Measurements from ENCODE around the gene RNF8.

The RNF8 gene

DNA sequence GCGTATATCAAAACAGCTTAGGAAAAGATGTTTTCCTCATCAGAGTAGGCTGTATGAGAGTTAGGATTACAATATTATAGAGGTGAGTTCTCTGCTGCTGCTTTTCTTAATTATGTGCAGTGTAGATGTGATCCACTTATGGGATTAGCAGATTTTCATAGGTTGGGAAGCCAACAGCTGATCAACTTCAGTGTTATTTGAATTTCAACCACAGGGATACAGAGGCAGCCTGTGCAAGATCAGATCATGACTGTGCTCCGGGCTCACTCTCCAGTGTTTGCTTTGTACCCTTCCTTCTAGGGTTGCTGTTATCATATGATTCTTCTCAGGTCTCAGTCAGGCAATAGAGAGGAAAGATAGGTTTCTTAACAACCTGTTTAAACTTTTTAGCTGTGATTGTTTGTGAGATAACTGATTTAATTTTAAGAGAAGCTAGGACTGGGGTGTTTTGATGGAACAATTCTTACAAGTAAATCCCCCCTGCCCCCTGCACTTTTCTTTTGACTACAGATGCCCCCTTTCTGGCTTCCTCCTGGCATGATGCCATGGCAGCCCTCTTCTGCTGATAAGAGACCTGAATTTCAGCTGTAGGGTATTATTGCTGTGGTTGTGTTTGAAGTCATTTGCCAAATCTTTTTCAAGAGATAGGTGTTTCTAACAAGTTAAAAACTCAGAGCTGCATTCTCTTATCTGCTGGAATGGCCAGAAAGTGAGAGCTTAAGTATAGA, 8.5 kb downstream of the RNF8 start:
- DNase-seq, result no peak

DNA sequence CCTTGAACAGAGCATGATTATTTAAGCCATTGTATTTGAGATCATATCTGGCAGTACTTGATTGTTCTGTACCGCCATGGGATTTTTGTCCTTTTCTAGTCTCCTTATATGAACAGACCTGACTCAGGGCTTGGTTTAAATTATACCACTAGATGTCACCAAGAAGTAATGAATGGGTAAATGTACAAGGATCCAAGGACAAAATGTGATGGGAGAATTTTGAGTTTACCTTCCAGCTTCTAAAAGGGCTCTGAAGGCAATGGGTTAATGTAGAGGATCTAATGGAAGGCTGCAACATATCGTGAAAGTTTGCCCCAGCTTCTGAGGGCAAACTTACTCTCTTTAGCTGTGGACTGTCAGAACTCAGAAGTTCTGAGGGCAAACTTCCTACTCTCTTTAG, 12.0 kb downstream of the RNF8 start:
- no peak for DNase-seq

DNA sequence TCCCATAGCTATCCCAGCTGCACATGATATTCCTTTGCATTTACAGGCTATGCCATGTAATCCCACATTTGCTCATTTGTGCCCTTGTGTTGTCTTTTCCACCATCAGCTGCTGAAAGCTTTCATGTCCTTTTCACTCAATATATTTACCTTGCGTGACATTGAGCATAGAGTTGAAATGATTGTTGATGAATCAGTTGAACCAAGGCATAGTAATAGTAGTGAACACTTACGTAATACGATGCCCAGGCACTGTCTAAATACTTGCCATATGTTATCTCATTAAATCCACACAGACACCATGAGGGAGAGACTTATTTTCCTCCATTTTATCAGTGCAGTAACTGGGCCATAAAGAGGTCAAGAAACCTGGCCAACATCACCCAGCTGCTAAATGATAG, 13.1 kb downstream of the RNF8 start:
- no peak for DNase-seq

DNA sequence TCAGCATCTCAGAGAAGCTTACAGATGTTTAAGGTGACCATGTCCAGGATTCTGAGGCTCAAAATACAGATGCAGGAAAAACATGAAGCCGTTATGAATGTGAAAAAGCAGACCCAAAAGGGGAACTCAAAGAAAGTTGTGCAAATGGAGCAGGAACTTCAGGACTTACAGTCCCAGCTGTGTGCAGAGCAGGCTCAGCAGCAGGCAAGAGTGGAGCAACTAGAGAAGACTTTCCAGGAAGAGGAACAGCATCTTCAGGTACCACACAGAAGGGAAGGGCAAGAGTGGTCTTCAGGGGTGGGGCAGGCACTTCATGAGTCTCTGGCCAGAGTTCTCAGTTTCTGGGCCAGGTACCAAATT, 15.2 kb downstream of the RNF8 start:
- no peak for DNase-seq

- no peak for DNase-seq
Measured at GRCh38 chr6:37369321-37370201, 15.8 kb downstream of the RNF8 start.

DNA sequence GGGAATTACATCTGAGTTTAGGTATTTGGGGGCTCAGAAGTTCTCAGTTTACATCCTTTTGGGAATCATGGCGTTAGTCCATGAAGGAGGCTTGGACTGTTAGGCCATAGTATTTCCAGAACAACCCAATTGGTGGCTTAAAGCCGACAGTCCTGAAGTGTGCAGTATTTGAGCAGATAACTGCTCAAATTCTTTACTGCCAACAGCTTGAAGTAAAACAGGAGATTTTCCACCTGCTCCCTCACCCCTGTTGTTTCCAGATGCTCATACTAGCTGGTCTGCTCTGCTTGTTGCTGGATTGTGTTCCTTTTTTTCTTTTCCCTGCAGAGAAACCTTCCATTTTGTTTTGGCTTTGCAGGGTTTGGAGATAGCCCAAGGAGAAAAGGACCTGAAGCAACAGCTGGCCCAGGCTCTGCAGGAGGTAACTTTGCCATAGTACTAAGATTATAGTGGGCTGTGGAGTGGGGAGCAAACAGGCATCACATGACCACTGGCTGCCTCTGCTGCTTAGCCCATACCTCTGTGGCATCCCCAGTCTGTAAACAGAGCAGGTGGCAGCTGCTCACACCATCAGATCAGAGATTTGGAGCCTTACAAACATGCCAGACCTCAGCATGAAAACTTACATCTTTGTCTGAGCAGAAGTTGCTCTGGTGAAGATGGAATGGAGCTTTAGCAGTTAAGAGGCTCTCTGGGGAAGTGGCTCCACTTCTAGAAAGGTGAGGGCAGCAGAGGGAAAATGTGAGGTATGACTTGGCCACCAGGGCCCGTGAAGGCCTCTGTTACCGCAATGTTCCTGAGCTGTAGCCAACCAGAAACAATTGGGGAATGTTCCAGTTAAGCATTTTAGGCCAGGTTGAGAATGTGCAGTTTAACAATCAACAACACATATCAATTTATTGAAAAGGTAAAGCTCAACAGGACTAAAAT, 17.6 kb downstream of the RNF8 start:
- DNase-seq, result no peak

- no peak for DNase-seq
Measured at GRCh38 chr6:37372116-37372515, 18.3 kb downstream of the RNF8 start.

GRCh38 chr6:37373822-37374471, 20.2 kb downstream of the RNF8 start:
- DNase-seq, result no peak

GRCh38 chr6:37375376-37375775, 21.6 kb downstream of the RNF8 start:
- no peak for DNase-seq

DNA sequence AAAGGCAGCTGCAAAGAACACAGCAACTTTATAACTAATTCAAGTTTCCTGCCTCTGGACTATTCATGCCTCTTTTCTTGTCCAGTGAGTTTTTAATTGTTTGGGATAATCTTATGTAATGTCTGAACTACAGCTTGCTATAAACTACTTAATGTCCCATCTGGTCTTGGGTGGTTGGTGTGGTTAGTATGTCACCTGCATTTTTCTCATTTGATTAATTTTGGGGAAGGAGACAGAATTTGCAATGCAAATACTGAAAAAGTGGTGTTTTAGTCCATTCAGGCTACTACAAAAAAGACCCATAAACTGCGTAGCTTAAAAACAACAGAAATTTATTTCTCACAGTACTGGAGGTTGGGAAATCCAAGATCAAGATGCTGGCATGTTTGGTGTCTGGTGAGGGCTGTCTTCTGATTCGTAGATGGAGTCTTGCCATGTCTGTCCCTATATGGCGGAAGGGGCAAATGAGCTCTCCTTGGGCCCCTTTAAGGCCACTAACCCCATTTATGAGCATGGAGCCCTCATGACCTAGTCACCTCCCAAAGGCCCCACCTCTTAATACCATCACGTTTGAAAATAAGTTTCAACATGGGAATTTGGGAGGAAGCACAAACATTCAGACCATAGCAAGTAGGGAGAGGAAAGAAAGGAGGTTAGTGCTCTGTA, 22.4 kb downstream of the RNF8 start:
- no peak for DNase-seq

DNA sequence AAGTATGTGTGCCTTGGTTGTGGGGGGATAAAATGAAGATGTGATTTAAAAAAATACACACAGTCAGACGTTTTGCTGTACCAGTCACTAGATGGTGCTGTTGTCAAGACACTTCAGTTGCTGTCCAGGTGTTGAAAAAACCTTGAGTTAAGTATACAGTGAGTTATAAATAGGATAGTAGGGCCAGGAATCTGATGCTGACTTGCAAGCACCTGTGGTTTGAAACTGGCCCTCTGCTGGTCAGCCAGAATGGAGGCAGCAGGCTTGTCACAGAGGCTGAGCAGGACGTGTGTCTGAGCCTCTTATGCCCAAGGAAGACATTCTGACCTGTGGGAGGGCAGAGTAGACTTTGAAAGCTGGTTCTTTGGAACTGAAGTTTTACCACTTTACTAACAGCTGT, 27.8 kb downstream of the RNF8 start:
- DNase-seq, result no peak

DNA sequence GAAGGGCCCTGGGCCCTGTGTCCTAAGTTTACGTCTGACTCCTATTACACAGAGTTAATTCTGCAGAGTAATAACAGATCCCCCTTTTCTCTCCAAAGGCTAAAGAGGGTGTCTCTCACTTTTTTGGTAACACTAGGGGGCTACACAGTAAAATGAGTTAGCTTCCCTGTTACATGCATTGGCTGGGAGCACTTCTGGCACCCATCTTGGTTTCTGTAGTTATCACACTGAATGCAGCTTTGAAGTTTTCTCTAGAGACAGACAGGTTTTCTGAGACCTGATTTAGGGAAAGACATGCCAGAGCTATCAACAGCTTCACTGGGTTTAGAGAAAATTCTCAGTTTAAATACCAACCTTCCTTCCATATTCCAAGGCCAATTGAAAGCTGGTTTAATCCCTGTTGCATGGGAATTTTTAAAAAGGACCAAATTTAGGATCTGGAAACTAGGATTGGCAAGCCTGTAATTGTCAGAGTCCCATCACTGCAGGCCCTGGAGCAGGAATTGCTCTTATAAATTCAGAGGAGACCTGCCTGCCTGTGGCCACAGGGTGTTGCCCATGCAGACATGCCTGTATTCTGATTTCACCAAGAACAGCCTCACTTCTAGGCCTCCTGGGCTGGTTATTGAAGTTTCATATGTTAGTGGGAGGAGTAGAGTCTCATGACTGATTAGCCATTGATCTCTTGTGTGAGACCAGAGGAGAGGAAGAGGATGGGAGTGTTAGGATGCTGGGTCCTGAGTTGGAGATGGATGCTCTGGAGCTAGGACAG, 29.4 kb downstream of the RNF8 start:
- no peak for DNase-seq

- no peak for DNase-seq
Measured at GRCh38 chr6:37388578-37388977, 34.8 kb downstream of the RNF8 start.

DNA sequence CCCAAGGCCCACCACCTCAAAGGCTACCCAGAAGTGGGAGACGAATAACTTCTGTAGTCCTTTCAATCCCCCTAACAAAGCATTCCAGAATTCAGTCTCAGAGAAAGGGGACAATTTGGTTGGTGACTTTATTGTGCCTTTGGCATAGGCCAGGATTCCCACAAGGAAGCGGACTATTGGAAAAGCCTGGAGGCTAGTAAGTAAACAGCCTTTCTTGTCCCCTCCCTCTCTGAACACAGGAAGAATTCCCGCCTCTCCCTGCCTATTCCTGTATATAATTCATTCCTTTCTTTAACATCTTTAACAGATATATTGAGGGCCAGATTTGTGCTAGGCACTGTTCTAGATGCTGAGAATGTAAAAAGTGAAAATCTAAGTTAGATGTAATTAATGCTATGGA, 36.1 kb downstream of the RNF8 start:
- DNase-seq, result no peak

DNA sequence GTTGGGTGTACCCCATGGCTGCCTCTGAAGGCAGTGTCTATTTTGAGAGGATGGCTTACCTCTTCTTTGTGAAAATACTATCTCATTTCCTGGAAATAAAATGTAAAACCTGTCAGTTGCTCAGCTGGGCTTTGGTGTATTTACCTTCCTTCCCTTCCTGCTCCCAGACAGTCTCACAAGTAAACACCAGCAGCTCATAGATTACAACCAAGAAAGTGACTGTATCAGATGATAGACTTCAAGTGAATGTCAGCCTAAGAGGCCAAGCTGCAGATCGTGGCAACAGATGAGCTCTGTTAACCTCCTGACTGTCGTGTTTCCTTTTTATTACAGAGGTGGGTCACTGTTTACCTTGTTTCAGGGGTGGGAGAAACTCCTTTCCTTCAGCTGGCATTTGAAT, 37.3 kb downstream of the RNF8 start:
- no peak for DNase-seq

- no peak for DNase-seq
Measured at GRCh38 chr6:37392821-37393220, 39.0 kb downstream of the RNF8 start.

DNA sequence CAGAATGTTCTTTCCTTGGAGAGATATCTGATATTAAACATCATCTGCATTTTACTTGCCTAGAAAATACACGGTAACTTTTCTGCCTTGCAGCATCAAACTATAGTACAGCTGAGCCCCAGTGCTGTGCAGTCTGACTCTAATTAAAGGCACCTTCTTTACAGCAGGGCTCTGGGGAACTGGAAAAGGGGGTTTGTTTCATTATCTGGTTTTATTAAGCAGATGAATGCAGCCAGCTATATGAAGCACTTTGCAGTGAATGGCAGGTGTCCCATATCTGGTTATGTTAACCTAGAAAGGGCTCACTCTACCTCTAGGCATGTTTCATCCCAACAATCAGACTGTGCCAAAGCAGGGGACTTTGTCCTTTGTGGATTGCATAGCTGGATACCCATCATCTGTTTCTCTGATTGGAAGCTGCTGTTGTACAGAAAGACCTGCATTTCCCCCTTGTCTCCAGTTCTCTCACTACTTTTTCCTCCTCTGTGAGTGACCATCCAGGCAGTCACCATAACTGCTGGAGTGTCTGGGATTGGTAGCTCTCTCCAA, 39.7 kb downstream of the RNF8 start:
- no peak for DNase-seq

GRCh38 chr6:37396571-37397180, 42.9 kb downstream of the RNF8 start:
- no peak for DNase-seq

DNA sequence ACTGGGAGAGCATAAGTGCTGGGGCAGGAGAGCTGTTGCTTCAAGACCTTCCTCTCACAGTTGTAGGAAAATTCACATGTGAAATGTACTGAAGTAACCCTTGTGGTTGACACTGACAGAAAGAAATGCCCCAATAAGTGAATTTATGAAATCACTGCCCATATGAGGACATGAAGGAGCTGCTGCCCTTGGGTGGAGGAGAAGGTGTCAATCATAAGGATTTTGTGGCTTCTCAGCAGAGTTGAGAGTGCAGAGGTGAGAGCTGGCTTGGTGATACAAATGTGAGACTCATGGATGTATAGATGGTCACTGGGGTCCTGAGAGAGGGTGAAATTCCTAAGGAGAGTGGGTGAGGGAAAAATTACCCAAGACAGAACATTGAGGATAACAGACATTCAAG, 45.3 kb downstream of the RNF8 start:
- no peak for DNase-seq

- no peak for DNase-seq
Measured at GRCh38 chr6:37399795-37400490, 46.2 kb downstream of the RNF8 start.
